ENCODE data around the gene DNAJB13.

Gene DNAJB13

DNA sequence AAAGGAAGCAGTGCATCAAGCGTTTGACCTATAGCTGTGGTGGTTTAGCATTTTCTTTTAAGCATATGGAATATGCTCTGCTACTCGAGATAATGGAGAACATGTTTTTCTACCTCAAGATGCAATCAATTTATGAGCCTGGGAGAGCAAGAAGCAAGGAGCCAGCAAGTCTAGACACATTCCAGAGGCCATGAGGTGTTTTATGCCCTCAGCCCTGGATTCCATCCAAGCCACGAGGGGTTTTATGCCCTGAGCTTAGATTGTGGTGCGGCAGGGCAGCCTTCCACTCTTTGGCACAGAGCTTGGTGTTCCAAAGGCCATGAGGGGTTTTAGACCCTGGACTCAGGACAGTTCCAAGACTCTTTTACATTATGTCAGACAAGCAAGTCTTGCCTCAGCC, 11.7 kb upstream of the DNAJB13 start:
- no peak for DNase-seq (ENCODE audit: low read depth)
- H3K4me3 ChIP-seq (ENCODE audit: control insufficient read depth, low read depth, low read length) = no peak overlapping the region
- TF ChIP-seq, protein P1, sequence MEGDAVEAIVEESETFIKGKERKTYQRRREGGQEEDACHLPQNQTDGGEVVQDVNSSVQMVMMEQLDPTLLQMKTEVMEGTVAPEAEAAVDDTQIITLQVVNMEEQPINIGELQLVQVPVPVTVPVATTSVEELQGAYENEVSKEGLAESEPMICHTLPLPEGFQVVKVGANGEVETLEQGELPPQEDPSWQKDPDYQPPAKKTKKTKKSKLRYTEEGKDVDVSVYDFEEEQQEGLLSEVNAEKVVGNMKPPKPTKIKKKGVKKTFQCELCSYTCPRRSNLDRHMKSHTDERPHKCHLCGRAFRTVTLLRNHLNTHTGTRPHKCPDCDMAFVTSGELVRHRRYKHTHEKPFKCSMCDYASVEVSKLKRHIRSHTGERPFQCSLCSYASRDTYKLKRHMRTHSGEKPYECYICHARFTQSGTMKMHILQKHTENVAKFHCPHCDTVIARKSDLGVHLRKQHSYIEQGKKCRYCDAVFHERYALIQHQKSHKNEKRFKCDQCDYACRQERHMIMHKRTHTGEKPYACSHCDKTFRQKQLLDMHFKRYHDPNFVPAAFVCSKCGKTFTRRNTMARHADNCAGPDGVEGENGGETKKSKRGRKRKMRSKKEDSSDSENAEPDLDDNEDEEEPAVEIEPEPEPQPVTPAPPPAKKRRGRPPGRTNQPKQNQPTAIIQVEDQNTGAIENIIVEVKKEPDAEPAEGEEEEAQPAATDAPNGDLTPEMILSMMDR (IDR thresholded peaks at IDR 0.05; ENCODE audit: control insufficient read depth, insufficient read depth, low read depth, low read length, missing control alignments) = no peak

DNA sequence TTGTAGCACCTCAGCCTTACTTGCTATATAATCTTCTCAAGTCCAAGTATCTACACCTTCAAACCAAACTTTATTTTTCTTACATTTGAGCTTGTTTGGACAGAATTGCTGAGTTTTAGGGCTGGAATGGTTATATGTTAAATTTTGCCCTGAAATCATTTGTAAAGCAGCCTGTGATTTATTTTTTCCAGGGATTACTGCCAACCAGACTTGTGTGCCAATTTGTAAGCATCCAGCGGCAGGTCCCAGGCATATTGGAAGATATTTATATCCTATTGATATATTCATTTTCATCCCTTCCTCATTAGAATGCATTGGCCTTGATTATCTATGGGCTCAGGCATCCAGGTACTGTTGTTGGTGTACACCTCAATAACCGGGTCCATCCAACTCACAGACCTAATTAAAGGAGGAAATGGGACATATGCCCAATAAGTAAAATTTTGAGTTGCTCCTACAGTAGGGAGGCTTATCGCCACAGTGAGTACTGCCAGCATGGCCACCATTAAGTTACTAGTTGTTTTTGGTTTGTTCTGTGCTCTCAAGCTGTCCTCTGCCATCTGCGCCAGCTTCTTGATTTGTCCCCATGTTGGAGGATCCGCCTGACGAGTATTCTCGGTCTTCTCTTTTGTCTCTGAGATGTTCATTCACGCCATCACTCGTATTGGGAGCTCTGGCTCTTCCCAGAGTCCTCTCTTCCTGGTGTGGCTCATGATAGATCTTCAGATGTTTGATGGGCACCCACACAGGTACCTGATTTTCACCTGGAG, 9.8 kb upstream of the DNAJB13 start:
- TF ChIP-seq, protein P1 (IDR thresholded peaks at IDR 0.05; ENCODE audit: control insufficient read depth, insufficient read depth, low read depth, low read length, missing control alignments) = no peak
- H3K4me3 ChIP-seq (ENCODE audit: control insufficient read depth, low read depth, low read length) = no peak overlapping the region
- DNase-seq (ENCODE audit: low read depth) = no peak

DNA sequence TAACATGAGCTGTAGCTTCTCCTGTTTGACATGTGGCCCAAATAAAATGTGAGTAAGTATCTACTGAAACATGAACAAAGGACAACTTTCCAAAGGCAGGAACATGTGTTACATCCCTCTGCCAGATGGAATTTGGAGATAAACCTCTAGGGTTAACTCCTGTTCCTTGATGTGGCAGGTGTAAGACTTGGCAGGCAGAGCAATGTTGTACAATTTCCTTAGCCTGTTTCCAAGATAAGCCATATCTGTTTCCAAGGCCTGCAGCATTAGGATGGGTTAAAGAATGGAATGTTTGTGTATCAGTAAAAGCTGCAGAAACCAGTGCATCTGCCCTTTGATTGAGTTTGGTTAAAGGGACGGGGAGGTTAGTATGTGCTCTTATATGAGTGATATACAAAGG, 8.8 kb upstream of the DNAJB13 start:
- TF ChIP-seq, protein P1 (IDR thresholded peaks at IDR 0.05; ENCODE audit: control insufficient read depth, insufficient read depth, low read depth, low read length, missing control alignments) = no peak
- no peak for DNase-seq (ENCODE audit: low read depth)
- H3K4me3 ChIP-seq (ENCODE audit: control insufficient read depth, low read depth, low read length) = no peak overlapping the region

DNA sequence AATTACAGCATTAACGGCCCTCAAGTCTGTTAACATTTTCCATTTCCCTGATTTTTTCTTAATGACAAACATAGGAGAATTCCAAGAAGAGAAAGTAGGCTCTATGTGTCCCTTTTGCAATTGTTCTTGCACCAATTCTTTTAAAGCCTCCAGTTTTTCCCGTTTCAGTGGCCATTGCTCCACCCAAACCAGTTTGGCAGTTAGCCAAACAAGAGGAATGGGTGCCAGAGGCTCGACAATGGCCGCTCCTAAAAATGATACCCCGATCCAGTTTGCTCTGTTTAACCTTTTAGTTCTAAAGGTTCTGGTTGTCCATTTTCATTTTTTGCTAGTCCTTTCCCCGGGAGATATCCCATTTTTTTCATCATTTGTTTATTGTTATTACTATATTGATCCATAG, 6.7 kb upstream of the DNAJB13 start:
- TF ChIP-seq, protein P1 (IDR thresholded peaks at IDR 0.05; ENCODE audit: control insufficient read depth, insufficient read depth, low read depth, low read length, missing control alignments) = no peak
- H3K4me3 ChIP-seq (ENCODE audit: control insufficient read depth, low read depth, low read length) = no peak overlapping the region
- no peak for DNase-seq (ENCODE audit: low read depth)

DNA sequence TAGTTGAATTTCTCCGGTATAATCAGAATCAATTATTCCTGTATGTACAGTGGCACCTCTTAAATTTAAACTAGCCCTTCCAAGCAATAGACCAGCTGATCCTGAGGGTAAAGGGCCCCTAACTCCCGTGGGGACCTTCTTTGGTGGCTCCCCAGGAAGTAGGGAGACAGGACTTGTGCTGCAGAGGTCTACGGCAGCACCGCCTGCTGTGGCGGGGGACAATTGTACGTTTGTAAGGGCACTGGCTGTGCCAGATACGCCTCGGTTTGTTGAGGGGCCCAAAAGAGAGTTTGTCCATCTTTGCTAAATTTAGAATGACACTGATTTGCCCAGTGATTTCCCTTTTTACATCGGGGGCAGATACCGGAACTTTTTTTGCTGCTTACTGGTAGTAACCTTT, 5.9 kb upstream of the DNAJB13 start:
- TF ChIP-seq, protein P1 (IDR thresholded peaks at IDR 0.05; ENCODE audit: control insufficient read depth, insufficient read depth, low read depth, low read length, missing control alignments) = no peak
- H3K4me3 ChIP-seq (ENCODE audit: control insufficient read depth, low read depth, low read length) = no peak overlapping the region
- no peak for DNase-seq (ENCODE audit: low read depth)

DNA sequence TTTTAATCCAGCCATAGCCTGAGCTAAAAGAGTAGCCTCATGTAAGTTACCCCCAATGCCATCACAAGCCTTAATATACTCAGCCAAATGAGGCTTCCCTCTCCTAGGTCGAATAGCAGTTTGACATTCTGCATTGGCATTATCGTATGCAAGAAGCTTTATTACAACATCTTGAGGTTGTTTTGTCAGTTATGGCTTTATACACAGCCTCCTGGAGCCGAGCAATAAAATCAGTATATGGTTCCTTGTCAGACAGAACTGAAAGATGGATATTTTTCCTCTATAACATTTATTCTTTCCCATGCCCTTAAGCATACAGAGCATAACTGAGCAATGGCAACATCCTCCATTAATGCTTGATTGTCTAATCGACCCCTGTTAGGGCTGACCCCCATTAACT, 5.4 kb upstream of the DNAJB13 start:
- TF ChIP-seq, protein P1 (IDR thresholded peaks at IDR 0.05; ENCODE audit: control insufficient read depth, insufficient read depth, low read depth, low read length, missing control alignments) = no peak
- DNase-seq (ENCODE audit: low read depth) = no peak
- no peak overlapping the region for H3K4me3 ChIP-seq (ENCODE audit: control insufficient read depth, low read depth, low read length)

Data from AG09309 (cell line).